ENCODE measurements around the gene LILRA1. TPM values are rescaled to one million over a fixed set of nuclear protein-coding genes. Genes with fewer than 3 reads are reported as not detected.
A peak's percentile ranks its signal among the peaks of the same experiment; 100 is the strongest.
"Not testable (repeated sequence)": the region's sequence is repeated elsewhere in the genome, so short reads cannot be mapped to it uniquely, and the experiment has no call there.

Gene LILRA1
- total RNA-seq, 1 donor from 2014 or later: 0.11 TPM

DNA sequence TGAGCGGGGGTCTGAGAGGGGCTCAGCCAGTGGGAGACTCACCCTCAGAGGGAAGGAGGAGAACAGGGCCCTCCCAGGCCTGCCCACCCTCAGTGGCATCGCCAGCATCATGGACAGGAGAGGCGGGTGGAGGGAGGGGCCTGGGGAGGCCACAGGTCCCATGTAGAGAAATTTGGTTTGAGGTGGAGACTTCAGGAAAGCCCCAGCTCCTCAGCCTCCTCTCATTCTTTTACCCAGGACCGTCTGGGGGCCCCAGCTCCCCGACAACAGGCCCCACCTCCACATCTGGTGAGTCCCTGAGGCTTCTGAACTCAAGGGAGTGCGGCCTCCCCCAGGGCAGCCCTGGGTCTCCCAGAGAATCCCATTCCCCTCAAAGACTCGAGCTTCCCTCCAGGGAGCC is 40.0 kb downstream of the LILRA1 start:
- TF ChIP-seq, protein P1, sequence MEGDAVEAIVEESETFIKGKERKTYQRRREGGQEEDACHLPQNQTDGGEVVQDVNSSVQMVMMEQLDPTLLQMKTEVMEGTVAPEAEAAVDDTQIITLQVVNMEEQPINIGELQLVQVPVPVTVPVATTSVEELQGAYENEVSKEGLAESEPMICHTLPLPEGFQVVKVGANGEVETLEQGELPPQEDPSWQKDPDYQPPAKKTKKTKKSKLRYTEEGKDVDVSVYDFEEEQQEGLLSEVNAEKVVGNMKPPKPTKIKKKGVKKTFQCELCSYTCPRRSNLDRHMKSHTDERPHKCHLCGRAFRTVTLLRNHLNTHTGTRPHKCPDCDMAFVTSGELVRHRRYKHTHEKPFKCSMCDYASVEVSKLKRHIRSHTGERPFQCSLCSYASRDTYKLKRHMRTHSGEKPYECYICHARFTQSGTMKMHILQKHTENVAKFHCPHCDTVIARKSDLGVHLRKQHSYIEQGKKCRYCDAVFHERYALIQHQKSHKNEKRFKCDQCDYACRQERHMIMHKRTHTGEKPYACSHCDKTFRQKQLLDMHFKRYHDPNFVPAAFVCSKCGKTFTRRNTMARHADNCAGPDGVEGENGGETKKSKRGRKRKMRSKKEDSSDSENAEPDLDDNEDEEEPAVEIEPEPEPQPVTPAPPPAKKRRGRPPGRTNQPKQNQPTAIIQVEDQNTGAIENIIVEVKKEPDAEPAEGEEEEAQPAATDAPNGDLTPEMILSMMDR (IDR thresholded peaks at IDR 0.05): no peak
- DNase-seq (no peak), ATAC-seq (ENCODE audit: low read depth) (no peak)
- Mint-ChIP-seq H3K4me3 (no peak overlapping the region), H3K9me3 (no peaks in the 10 kb centered on the region), H3K27me3 (no peaks in the 10 kb centered on the region), H3K27ac (no peak overlapping the region), H3K36me3 (ENCODE audit: low read depth) (peaks cover 74% of the 10 kb centered on the region), H3K4me1 (peaks cover 36% of the 10 kb centered on the region)
- intact Hi-C loops (cut with micrococcal nuclease): no loop called here
- CTCF ChIA-PET: interaction anchor here (0.6 kb wide), 1 partner anchor 148 kb away, joined by 3 read pairs; no protein-coding TSS in a partner anchor
- POLR2A ChIA-PET: no interaction called here

DNA sequence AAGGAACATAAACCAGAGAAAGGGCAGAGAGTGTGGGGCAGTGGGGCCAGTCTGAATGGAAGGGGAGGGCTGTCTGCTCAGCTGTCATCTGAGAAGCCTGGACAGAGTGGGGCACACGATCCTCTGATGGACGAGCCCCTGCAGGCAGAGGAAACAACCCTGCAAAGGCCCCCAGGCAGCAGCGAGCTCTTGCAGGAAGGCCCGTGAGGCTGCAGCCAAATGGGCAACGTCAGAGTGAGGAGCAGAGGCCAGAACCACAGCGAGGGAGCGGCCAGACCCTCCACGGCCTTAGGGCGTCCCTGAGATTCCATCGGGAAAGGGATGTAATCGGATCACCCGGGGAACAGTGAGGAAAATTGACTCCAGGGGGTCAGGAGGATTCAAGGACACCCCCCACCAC is 42.6 kb downstream of the LILRA1 start:
- H3K4me3 Mint-ChIP-seq; H3K27ac Mint-ChIP-seq; H3K27me3 Mint-ChIP-seq; ATAC-seq (ENCODE audit: low read depth); CTCF ChIA-PET; H3K9me3 Mint-ChIP-seq; intact Hi-C loops (cut with micrococcal nuclease); POLR2A ChIA-PET; DNase-seq: not testable (repeated sequence)
- peaks cover 12% of the 10 kb centered on the region for H3K4me1 Mint-ChIP-seq
- peaks cover 54% of the 10 kb centered on the region for H3K36me3 Mint-ChIP-seq (ENCODE audit: low read depth)

DNA sequence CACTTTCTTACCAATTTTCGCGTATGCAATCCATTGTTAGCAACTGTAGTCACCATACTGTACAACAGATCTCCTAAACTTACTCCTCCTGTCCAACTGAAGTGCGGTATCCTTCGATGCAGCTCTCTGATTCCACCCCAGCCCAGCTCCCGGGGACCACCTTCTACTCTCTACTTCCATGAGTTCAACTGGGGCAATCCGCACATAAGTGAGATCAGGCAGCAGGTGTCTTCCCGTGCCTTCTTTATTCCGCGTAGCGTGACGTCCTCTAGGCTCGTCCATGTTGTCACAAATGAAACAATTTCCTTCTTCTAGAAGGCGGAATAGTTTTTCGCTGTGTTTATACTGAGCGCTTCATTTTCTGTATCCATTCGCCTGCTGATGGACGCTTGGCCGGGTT is 45.3 kb downstream of the LILRA1 start:
- H3K36me3 Mint-ChIP-seq (ENCODE audit: low read depth): peaks cover 31% of the 10 kb centered on the region
- CTCF ChIA-PET: interaction anchor here (0.7 kb wide), 1 partner anchor 37 kb away, joined by 3 read pairs; no protein-coding TSS in a partner anchor
- no peaks in the 10 kb centered on the region for H3K27me3 Mint-ChIP-seq
- intact Hi-C loops (cut with micrococcal nuclease): no loop called here
- no peak for DNase-seq
- ATAC-seq (ENCODE audit: low read depth): no peak
- H3K4me1 Mint-ChIP-seq: peaks cover 11% of the 10 kb centered on the region
- no peak overlapping the region for H3K4me3 Mint-ChIP-seq
- TF ChIP-seq, protein P1 (IDR thresholded peaks at IDR 0.05): no peak
- no peak overlapping the region for H3K27ac Mint-ChIP-seq
- no peaks in the 10 kb centered on the region for H3K9me3 Mint-ChIP-seq
- POLR2A ChIA-PET: interaction anchor here (1.6 kb wide), 1 partner anchor 21 kb away, joined by 4 read pairs; no protein-coding TSS in a partner anchor

DNA sequence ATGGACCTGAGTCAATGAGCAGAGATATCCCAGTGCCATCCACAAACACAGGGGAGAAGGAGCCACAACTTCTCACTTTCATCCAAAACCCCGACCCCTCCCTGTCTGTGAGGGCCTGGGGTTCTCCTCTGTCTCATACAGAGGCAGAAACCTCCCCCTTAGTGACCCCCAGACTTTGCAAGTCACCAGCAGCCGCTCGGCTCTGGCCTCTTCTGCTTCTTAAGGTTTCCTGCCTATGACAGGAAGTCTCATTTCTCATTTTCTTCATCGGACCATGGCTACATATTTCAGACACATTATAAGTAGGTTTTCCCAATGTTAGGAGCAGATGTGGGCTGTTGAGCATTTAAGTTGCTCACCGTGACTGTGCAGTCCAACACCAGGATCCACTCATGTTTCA is 49.5 kb downstream of the LILRA1 start:
- ATAC-seq (ENCODE audit: low read depth); H3K9me3 Mint-ChIP-seq; H3K36me3 Mint-ChIP-seq (ENCODE audit: low read depth); intact Hi-C loops (cut with micrococcal nuclease); H3K4me3 Mint-ChIP-seq; H3K27ac Mint-ChIP-seq; H3K27me3 Mint-ChIP-seq; DNase-seq: not testable (repeated sequence)
- ChIA-PET POLR2A (interaction anchor here (0.6 kb wide), 1 partner anchor 484 kb away, joined by 5 read pairs; no protein-coding TSS in a partner anchor), CTCF (interaction anchor here (0.6 kb wide), 1 partner anchor 31 kb away, joined by 3 read pairs; no protein-coding TSS in a partner anchor)
- H3K4me1 Mint-ChIP-seq: peaks cover 14% of the 10 kb centered on the region

DNA sequence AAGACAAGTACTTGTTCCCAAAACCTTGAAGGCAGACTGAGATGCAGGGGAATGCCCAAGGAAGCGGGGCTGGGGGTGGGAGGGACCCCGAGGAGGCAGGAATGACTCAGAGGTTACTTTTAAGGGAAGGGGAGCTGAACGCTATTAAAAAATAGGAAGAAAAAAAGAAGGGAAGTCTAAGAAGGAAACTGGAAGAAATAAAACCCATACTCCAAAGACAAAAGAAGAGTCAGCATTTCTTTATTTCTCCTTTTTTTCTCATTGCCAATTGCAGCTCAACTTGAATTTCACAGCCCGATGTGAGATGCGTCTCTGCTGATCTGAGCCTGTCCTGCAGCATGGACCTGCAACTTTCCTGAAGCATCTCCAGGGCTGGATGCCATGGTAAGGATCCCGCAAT is 50.2 kb downstream of the LILRA1 start:
- H3K27me3 Mint-ChIP-seq; ATAC-seq (ENCODE audit: low read depth); DNase-seq; intact Hi-C loops (cut with micrococcal nuclease); H3K36me3 Mint-ChIP-seq (ENCODE audit: low read depth); H3K4me3 Mint-ChIP-seq; H3K9me3 Mint-ChIP-seq; H3K27ac Mint-ChIP-seq: not testable (repeated sequence)
- ChIA-PET POLR2A (interaction anchor here (0.6 kb wide), 1 partner anchor 485 kb away, joined by 5 read pairs; no protein-coding TSS in a partner anchor), CTCF (interaction anchor here (0.6 kb wide), 1 partner anchor 30 kb away, joined by 3 read pairs; no protein-coding TSS in a partner anchor)
- peaks cover 14% of the 10 kb centered on the region for H3K4me1 Mint-ChIP-seq

DNA sequence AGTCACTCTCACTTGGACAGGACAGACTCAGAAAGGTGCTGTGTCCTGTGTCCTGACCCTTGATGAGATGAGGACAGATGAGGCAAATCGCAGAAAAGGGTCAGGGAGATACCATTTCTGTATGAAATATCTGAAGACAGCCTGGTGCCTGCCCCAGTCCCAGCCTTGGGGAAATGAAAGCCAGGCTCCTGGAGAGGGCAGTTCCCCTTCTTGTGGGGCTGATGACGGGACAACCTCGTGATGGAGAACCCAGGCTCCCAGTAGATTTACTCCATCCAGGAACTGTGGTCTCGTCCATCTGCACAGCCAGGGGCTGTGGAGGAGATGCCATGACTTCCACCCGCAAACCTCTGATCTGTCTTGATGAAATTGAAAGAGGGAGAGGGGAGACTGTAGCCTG is 50.6 kb downstream of the LILRA1 start:
- ATAC-seq (ENCODE audit: low read depth) (no peak), DNase-seq (peak; percentile 5)
- ChIA-PET CTCF (no interaction called here), POLR2A (no interaction called here)
- no peak overlapping the region for H3K27ac Mint-ChIP-seq
- peaks cover 14% of the 10 kb centered on the region for H3K4me1 Mint-ChIP-seq
- H3K27me3 Mint-ChIP-seq: no peaks in the 10 kb centered on the region
- H3K4me3 Mint-ChIP-seq: no peak overlapping the region
- H3K9me3 Mint-ChIP-seq: no peaks in the 10 kb centered on the region
- no peaks in the 10 kb centered on the region for H3K36me3 Mint-ChIP-seq (ENCODE audit: low read depth)
- TF ChIP-seq, protein P1 (IDR thresholded peaks at IDR 0.05): no peak
- intact Hi-C loops (cut with micrococcal nuclease): no loop called here

All from activated B cell treated with CpG ODN at 0.5 μM for 24 hours (primary cell).